GM21390 (cell line): Measurements from ENCODE around the gene ALDOB.

Experiments
- ATAC-seq: cut with Tn5 transposase; IDR thresholded peaks from one replicate; pipeline ENCODE4 v1.9.1; 2021; ENCODE audit not compliant: unreplicated experiment

The ALDOB gene

GRCh38 chr9:101457003-101457402, 21.4 kb upstream of the ALDOB start:
- ATAC-seq = no peak

GRCh38 chr9:101455656-101456240, 20.2 kb upstream of the ALDOB start:
- ATAC-seq = no peak

GRCh38 chr9:101453776-101454570, 18.4 kb upstream of the ALDOB start:
- ATAC-seq = no peak

- no peak for ATAC-seq
These were observed 15.9 kb upstream of the ALDOB start for GRCh38 chr9:101451498-101451897.

- no peak for ATAC-seq
These were observed 15.4 kb upstream of the ALDOB start for GRCh38 chr9:101450931-101451330.

GRCh38 chr9:101449071-101449721, 13.6 kb upstream of the ALDOB start:
- ATAC-seq = peak; percentile 98

GRCh38 chr9:101448680-101449070, 13.1 kb upstream of the ALDOB start:
- ATAC-seq = no peak

- ATAC-seq = no peak
These were observed 11.2 kb upstream of the ALDOB start for GRCh38 chr9:101446732-101447131.

GRCh38 chr9:101445353-101446029, 9.9 kb upstream of the ALDOB start:
- no peak for ATAC-seq

- no peak for ATAC-seq
These were observed 7.8 kb upstream of the ALDOB start for GRCh38 chr9:101443364-101443771.

- no peak for ATAC-seq
These were observed 7.2 kb upstream of the ALDOB start for GRCh38 chr9:101442736-101443135.

- no peak for ATAC-seq
These were observed 6.7 kb upstream of the ALDOB start for GRCh38 chr9:101442318-101442717.

GRCh38 chr9:101440714-101441230, 5.2 kb upstream of the ALDOB start:
- ATAC-seq = no peak

GRCh38 chr9:101438523-101438922, 2.9 kb upstream of the ALDOB start:
- no peak for ATAC-seq

- no peak for ATAC-seq
These were observed 2.2 kb upstream of the ALDOB start for GRCh38 chr9:101437806-101438232.

- ATAC-seq = no peak
These were observed 576 bp downstream of the ALDOB start for GRCh38 chr9:101434998-101435397.

- no peak for ATAC-seq
These were observed 2.3 kb downstream of the ALDOB start for GRCh38 chr9:101433229-101433628.

GRCh38 chr9:101432740-101433139, 2.8 kb downstream of the ALDOB start:
- no peak for ATAC-seq

- no peak for ATAC-seq
These were observed 3.4 kb downstream of the ALDOB start for GRCh38 chr9:101432171-101432570.

- no peak for ATAC-seq
These were observed 5.8 kb downstream of the ALDOB start for GRCh38 chr9:101429736-101430135.

GRCh38 chr9:101428909-101429308, 6.7 kb downstream of the ALDOB start:
- no peak for ATAC-seq
